Measurements from ENCODE around the gene AKAP10. TPM values are rescaled to one million over a fixed set of nuclear protein-coding genes. Genes with fewer than 3 reads are reported as not detected.
"Not testable (repeated sequence)": the region's sequence is repeated elsewhere in the genome, so short reads cannot be mapped to it uniquely, and the experiment has no call there.

AKAP10 gene
- total RNA-seq, 2 experiments from 2014 or later: 40.8 to 40.9 TPM

- CTCF ChIA-PET: no interaction called here
- Mint-ChIP-seq H3K4me3 (no peak overlapping the region), H3K9me3 (ENCODE audit: insufficient read depth) (no peaks in the 10 kb centered on the region), H3K36me3 (ENCODE audit: low read depth) (peaks cover 68% of the 10 kb centered on the region), H3K27ac (no peak overlapping the region), H3K27me3 (ENCODE audit: low read depth) (no peaks in the 10 kb centered on the region), H3K4me1 (ENCODE audit: low read depth) (no peaks in the 10 kb centered on the region)
- no peak for ATAC-seq
- no peak for DNase-seq
- POLR2A ChIA-PET: no interaction called here
Measured at GRCh38 chr17:19904924-19905323, 72.7 kb downstream of the AKAP10 start.

- Mint-ChIP-seq H3K9me3 (ENCODE audit: insufficient read depth) (no peaks in the 10 kb centered on the region), H3K27me3 (ENCODE audit: low read depth) (no peaks in the 10 kb centered on the region), H3K4me1 (ENCODE audit: low read depth) (no peaks in the 10 kb centered on the region), H3K27ac (no peak overlapping the region), H3K4me3 (no peak overlapping the region), H3K36me3 (ENCODE audit: low read depth) (peaks cover 64% of the 10 kb centered on the region)
- CTCF ChIA-PET: no interaction called here
- POLR2A ChIA-PET: no interaction called here
- ATAC-seq (no peak), DNase-seq (no peak)
Measured at GRCh38 chr17:19904412-19904811, 73.2 kb downstream of the AKAP10 start.

GRCh38 chr17:19900809-19901208 lies 76.8 kb downstream of the AKAP10 start:
- ATAC-seq (no peak), DNase-seq (no peak)
- Mint-ChIP-seq H3K9me3 (ENCODE audit: insufficient read depth) (no peaks in the 10 kb centered on the region), H3K4me3 (no peak overlapping the region), H3K36me3 (ENCODE audit: low read depth) (peaks cover 39% of the 10 kb centered on the region), H3K4me1 (ENCODE audit: low read depth) (no peaks in the 10 kb centered on the region), H3K27ac (no peak overlapping the region), H3K27me3 (ENCODE audit: low read depth) (no peaks in the 10 kb centered on the region)
- CTCF ChIA-PET: no interaction called here
- POLR2A ChIA-PET: no interaction called here

GRCh38 chr17:19897903-19898302 lies 79.7 kb downstream of the AKAP10 start:
- Mint-ChIP-seq H3K36me3 (ENCODE audit: low read depth) (peaks cover 16% of the 10 kb centered on the region), H3K9me3 (ENCODE audit: insufficient read depth) (no peaks in the 10 kb centered on the region), H3K27ac (no peak overlapping the region), H3K27me3 (ENCODE audit: low read depth) (no peaks in the 10 kb centered on the region), H3K4me3 (no peak overlapping the region), H3K4me1 (ENCODE audit: low read depth) (no peaks in the 10 kb centered on the region)
- ChIA-PET CTCF (no interaction called here), POLR2A (no interaction called here)
- DNase-seq (no peak), ATAC-seq (no peak)

GRCh38 chr17:19897090-19897837 lies 80.4 kb downstream of the AKAP10 start:
- ATAC-seq (no peak), DNase-seq (no peak)
- no peak overlapping the region for H3K4me3 Mint-ChIP-seq
- H3K27ac Mint-ChIP-seq: no peak overlapping the region
- H3K27me3 Mint-ChIP-seq (ENCODE audit: low read depth): no peaks in the 10 kb centered on the region
- no peaks in the 10 kb centered on the region for H3K4me1 Mint-ChIP-seq (ENCODE audit: low read depth)
- POLR2A ChIA-PET: no interaction called here
- CTCF ChIA-PET: no interaction called here
- peaks cover 12% of the 10 kb centered on the region for H3K36me3 Mint-ChIP-seq (ENCODE audit: low read depth)
- no peaks in the 10 kb centered on the region for H3K9me3 Mint-ChIP-seq (ENCODE audit: insufficient read depth)

- no peak for DNase-seq
- POLR2A ChIA-PET: no interaction called here
- no peak overlapping the region for H3K4me3 Mint-ChIP-seq
- H3K27me3 Mint-ChIP-seq (ENCODE audit: low read depth): no peaks in the 10 kb centered on the region
- H3K36me3 Mint-ChIP-seq (ENCODE audit: low read depth): peaks cover 12% of the 10 kb centered on the region
- H3K27ac Mint-ChIP-seq: no peak overlapping the region
- no peaks in the 10 kb centered on the region for H3K9me3 Mint-ChIP-seq (ENCODE audit: insufficient read depth)
- CTCF ChIA-PET: no interaction called here
- no peaks in the 10 kb centered on the region for H3K4me1 Mint-ChIP-seq (ENCODE audit: low read depth)
- ATAC-seq: no peak
Measured at GRCh38 chr17:19896679-19897078, 80.9 kb downstream of the AKAP10 start.

GRCh38 chr17:19890554-19890953 lies 87.1 kb downstream of the AKAP10 start:
- CTCF ChIA-PET; H3K27me3 Mint-ChIP-seq (ENCODE audit: low read depth); H3K9me3 Mint-ChIP-seq (ENCODE audit: insufficient read depth); H3K4me3 Mint-ChIP-seq; H3K4me1 Mint-ChIP-seq (ENCODE audit: low read depth); DNase-seq; POLR2A ChIA-PET; ATAC-seq; H3K36me3 Mint-ChIP-seq (ENCODE audit: low read depth); H3K27ac Mint-ChIP-seq: not testable (repeated sequence)

GRCh38 chr17:19890001-19890400 lies 87.6 kb downstream of the AKAP10 start:
- H3K27me3 Mint-ChIP-seq (ENCODE audit: low read depth); DNase-seq; ATAC-seq; H3K36me3 Mint-ChIP-seq (ENCODE audit: low read depth); POLR2A ChIA-PET; H3K4me3 Mint-ChIP-seq; H3K27ac Mint-ChIP-seq; H3K4me1 Mint-ChIP-seq (ENCODE audit: low read depth); CTCF ChIA-PET; H3K9me3 Mint-ChIP-seq (ENCODE audit: insufficient read depth): not testable (repeated sequence)

GRCh38 chr17:19886116-19886515 lies 91.5 kb downstream of the AKAP10 start:
- CTCF ChIA-PET: interaction anchor here (1.5 kb wide), 1 partner anchor 18 kb away, joined by 3 read pairs; no protein-coding TSS in a partner anchor
- H3K4me1 Mint-ChIP-seq (ENCODE audit: low read depth): no peaks in the 10 kb centered on the region
- no peaks in the 10 kb centered on the region for H3K27me3 Mint-ChIP-seq (ENCODE audit: low read depth)
- POLR2A ChIA-PET: no interaction called here
- H3K9me3 Mint-ChIP-seq (ENCODE audit: insufficient read depth): no peaks in the 10 kb centered on the region
- H3K36me3 Mint-ChIP-seq (ENCODE audit: low read depth): no peaks in the 10 kb centered on the region
- ATAC-seq (no peak), DNase-seq (no peak)
- H3K27ac Mint-ChIP-seq: no peak overlapping the region
- no peak overlapping the region for H3K4me3 Mint-ChIP-seq

GRCh38 chr17:19883537-19884215 lies 94.0 kb downstream of the AKAP10 start:
- POLR2A ChIA-PET: no interaction called here
- H3K4me3 Mint-ChIP-seq: no peak overlapping the region
- CTCF ChIA-PET: no interaction called here
- no peaks in the 10 kb centered on the region for H3K36me3 Mint-ChIP-seq (ENCODE audit: low read depth)
- ATAC-seq (no peak), DNase-seq (no peak)
- peaks cover 3% of the 10 kb centered on the region for H3K4me1 Mint-ChIP-seq (ENCODE audit: low read depth)
- no peak overlapping the region for H3K27ac Mint-ChIP-seq
- no peaks in the 10 kb centered on the region for H3K9me3 Mint-ChIP-seq (ENCODE audit: insufficient read depth)
- no peaks in the 10 kb centered on the region for H3K27me3 Mint-ChIP-seq (ENCODE audit: low read depth)

- Mint-ChIP-seq H3K4me1 (ENCODE audit: low read depth) (peaks cover 31% of the 10 kb centered on the region), H3K27ac (no peak overlapping the region), H3K4me3 (no peak overlapping the region), H3K9me3 (ENCODE audit: insufficient read depth) (no peaks in the 10 kb centered on the region), H3K27me3 (ENCODE audit: low read depth) (no peaks in the 10 kb centered on the region), H3K36me3 (ENCODE audit: low read depth) (no peaks in the 10 kb centered on the region)
- ChIA-PET CTCF (no interaction called here), POLR2A (no interaction called here)
- DNase-seq (no peak), ATAC-seq (no peak)
Measured at GRCh38 chr17:19880393-19880792, 97.2 kb downstream of the AKAP10 start.

GRCh38 chr17:19877364-19877945 lies 100.2 kb downstream of the AKAP10 start:
- ATAC-seq: peak; percentile 24
- POLR2A ChIA-PET: interaction anchor here (0.8 kb wide), 1 partner anchor 10 kb away, joined by 3 read pairs; the partner anchor contains the start of gene ULK2
- H3K9me3 Mint-ChIP-seq (ENCODE audit: insufficient read depth): no peaks in the 10 kb centered on the region
- peak overlapping the region; percentile 87 for H3K27ac Mint-ChIP-seq
- H3K4me3 Mint-ChIP-seq: peak overlapping the region; percentile 59
- no peak for DNase-seq
- no peaks in the 10 kb centered on the region for H3K36me3 Mint-ChIP-seq (ENCODE audit: low read depth)
- CTCF ChIA-PET: no interaction called here
- H3K27me3 Mint-ChIP-seq (ENCODE audit: low read depth): no peaks in the 10 kb centered on the region
- peaks cover 37% of the 10 kb centered on the region for H3K4me1 Mint-ChIP-seq (ENCODE audit: low read depth)

Data from activated CD8-positive, alpha-beta T cell treated with anti-CD3 and anti-CD28 coated beads, Interleukin-2, amount 10 ng/mL, durations not matched to agents 7 days and 5 days (primary cell).